Measurements from ENCODE around the gene VAC14.
"Not testable (repeated sequence)": the region's sequence is repeated elsewhere in the genome, so short reads cannot be mapped to it uniquely, and the experiment has no call there.

The VAC14 gene

DNA sequence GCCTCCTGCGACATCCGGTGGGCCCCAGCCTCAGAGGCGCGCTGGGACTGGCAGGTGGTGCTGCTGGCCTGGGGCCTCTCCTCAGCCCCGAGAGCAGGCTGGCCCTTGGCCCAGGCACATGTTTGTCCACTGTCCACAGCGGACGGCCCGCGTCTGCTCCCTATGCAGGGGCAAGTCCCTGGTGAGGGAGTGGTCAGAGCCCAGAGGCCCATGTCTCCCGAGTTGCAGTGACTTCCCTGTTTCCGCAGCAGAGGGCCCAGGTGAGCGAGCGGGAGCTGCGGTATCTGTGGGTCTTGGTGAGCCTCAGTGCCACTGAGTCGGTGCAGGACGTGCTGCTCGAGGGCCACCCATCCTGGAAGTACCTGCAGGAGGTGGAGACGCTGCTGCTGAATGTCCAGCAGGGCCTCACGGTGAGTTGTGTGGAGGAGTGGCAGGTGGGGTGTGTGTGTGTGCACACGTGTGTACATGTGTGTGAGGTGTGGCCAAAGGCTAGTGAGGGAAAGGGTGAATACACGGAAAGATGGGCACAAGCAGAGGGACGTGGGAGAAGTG is 144.2 kb downstream of the VAC14 start:
- DNase-seq, result no peak

- no peak for DNase-seq
These were observed 144.8 kb downstream of the VAC14 start for GRCh38 chr16:70656065-70656711.

DNA sequence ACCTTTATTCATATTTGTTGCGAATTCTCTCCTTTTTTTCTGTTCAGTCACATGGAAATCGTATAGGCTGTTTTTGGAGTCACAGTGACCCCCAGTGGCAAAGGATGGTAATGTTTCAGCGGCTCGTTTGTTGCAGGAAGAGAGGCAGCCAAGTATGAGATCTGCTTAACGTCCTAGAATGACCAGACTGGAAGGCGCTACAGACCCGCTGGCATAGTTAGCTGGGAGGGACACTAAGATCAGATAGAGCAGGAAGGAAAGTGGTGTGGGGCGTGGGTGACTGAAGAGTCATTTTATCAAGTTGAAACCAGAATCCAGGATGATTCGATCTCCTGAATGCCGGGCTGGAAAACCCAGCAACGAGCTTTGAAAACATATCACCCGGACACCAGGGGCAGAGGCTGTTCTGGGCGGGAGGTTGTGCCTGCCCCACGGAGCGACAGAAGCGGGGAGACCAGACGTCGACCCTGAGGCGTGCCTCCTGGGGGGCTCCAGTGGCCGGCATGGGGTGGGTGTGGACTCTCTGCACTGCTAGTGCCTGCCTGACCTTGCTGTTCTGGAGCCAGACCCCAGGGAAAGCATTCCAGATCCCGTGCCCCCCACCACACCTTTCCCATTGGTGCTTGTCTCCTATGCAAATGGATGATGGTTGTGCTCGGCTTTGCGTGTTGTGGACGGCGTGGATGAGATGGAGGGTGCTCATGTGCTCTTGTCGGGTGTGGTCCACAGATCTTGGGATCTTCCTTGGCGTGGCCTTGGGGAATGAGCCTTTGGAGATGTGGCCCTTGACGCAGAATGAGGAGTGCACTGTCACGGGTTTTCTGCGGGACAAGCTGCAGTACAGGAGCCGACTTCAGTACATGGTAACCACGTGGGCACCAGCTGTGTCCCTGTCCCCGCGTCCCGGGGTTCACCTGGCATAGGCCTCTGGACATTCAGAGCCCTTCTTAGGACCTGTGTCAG is 146.9 kb downstream of the VAC14 start:
- DNase-seq, result peak; percentile 59

GRCh38 chr16:70653406-70653805 is 147.6 kb downstream of the VAC14 start:
- no peak for DNase-seq

GRCh38 chr16:70652322-70652721 is 148.6 kb downstream of the VAC14 start:
- no peak for DNase-seq

- no peak for DNase-seq
These were observed 149.4 kb downstream of the VAC14 start for GRCh38 chr16:70651524-70651923.

GRCh38 chr16:70650216-70650615 is 150.7 kb downstream of the VAC14 start:
- no peak for DNase-seq

DNA sequence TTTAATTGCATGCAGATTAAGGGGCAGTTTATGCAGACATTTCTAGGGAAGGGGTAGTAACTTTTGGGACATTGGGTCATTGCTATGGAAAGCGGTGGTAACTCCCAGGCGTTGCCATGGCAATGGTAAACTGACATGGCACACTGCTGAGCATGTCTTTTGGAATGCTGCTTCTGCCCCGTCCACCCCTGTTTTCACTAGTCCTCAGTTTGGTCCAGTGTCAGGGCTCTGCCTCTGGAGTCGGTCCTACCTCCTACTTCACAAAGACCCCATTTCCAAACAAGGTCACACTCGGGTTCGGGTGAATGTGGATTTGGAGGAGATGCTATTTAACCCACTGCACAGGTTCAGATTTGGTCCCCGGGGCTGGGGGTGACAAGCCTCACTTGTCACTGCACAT is 151.7 kb downstream of the VAC14 start:
- DNase-seq, result no peak

- no peak for DNase-seq
These were observed 152.4 kb downstream of the VAC14 start for GRCh38 chr16:70648606-70649005.

- no peak for DNase-seq
These were observed 153.3 kb downstream of the VAC14 start for GRCh38 chr16:70647441-70648359.

- no peak for DNase-seq
These were observed 154.4 kb downstream of the VAC14 start, which contains the start of gene IL34 for GRCh38 chr16:70646260-70647241. Gene IL34, plus strand, starts transcription at chr16:70646559. Its CDS starts 389 bp downstream, at chr16:70646948.

GRCh38 chr16:70644763-70645597 is 156.0 kb downstream of the VAC14 start:
- DNase-seq, result no peak

DNA sequence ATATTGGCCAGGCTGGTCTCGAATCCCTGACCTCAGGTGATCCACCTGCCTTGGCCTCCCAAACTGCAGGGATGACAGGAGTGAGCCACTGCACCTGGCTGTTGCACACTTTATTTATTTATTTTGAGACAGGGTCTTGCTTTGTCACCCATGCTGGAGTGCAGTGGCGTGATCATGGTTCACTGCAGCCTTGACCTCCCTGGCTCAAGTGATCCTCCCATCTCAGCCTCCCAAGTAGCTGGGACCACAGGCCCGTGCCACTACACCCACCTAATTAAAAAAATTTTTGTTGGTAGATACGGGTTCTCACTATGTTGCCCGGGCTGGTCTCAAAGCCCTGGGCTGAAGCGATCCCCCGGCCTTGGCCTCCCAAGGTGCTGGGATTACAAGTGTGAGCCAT is 157.7 kb downstream of the VAC14 start:
- not testable (repeated sequence) for DNase-seq

DNA sequence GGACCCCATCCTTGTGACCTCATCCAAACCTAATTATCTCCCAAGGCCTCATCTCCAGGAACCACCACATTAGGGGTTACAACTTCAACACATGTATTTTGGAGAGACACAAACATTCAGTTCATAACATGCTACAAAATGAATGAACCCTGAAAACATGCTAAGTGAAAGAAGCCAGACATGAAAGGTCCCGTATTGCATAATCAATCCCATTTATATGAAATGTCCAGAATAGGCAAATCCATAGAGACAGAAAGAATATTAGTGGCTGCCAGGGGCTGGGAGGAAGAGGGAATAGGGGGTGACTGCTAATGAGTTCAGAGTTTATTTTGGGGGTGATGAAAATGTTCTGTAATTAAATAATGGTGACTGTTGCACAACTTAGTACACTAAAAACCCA is 158.3 kb downstream of the VAC14 start:
- DNase-seq, result no peak

DNA sequence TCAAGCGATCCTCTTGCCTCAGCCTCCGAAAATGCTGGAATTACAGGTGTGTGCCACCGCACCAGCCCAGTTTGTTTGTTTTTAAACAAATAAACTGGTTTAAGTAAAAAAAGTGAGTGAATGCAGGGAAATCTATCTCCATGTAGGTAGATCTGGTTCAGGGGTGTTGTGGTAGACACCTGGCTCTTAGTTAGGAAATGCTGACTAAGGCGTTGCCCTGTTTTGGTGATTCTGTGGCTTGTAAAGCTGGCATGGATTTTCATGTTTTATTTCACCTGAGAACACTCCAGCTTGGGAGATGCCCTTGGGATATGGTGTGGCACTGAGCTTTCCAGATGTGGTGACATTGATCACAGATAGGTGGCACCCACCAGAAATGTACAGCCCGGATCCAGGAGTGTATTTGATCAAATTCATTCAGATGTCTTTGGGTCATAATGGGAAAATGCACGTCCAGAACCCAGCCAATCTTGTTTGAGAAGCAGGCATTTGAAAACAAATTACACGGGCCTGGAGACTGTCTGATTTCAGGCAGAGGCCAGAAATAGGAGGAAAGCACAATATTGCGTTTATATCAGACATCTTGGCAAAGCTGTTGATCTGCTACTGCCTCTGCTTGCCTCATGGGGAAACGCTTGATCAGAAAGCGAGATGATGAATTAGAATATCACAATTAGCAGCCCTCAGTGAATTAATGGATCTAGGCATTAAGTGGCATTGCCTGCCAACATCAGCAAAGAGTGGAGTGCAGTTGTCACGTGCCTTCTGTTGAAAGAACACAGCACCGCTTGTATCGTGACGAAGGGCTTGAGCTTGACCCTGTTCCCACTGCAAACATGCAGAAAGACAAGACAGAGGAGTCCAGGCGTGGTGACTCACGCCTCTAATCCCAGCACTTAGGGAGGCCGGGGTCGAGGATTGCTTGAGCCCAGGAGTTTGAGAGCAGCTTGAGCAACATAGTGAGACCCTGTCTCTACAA is 161.9 kb downstream of the VAC14 start:
- DNase-seq, result no peak

Measured in inflammatory macrophage treated with lipopolysaccharide for 4 hours (primary cell).